SKM-1 treated with dmso at 0.1 percent for 144 hours (cell line): ENCODE results near the gene NT5DC3.
A peak's percentile ranks its signal among the peaks of the same experiment; 100 is the strongest.
"Not testable (repeated sequence)": the region's sequence is repeated elsewhere in the genome, so short reads cannot be mapped to it uniquely, and the experiment has no call there.

ENCODE experiments used
- DNase-seq: peaks from one replicate; lab custom pipeline; 2025; ENCODE audit not compliant: unreplicated experiment; lab: John Stamatoyannopoulos, UW

NT5DC3 gene

GRCh38 chr12:103810111-103810510 is 30.9 kb downstream of the NT5DC3 start:
- no peak for DNase-seq

DNA sequence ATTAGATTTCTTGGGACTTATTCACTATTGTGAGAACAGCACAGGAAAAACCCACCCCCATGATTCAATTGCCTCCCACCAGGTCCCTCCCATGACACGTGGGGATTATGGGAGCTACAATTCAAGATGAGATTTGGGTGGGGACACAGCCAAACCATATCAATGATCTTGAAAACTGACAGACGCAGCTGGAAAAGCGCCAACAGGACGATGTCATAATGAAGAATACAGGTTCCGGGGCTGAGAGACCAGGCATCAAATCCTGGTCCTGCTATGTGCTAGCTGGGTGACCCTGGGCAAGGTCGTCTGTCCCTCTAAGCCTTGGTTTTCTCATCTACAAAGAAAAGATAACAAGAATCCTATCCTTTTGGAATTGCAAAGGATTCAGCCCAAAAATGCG is 31.4 kb downstream of the NT5DC3 start:
- DNase-seq: not testable (repeated sequence)

DNA sequence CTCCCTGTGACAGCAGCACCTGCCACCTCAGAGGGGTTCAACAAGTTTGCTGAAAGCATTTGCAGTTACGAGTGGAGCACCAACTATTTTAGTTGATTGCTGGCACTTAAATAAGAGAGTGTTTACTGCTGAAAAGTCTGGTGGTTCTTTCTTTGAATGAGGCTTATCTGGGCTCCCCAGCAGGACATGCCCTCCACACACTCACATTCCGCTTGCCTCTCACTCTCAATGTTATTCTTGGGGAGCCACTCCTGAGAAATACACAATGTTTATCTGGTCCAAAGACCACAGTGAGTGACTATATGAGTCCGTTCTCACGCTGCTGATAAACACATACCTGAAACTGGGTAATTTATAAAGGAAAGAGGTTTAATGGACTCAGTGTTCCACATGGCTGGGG is 31.9 kb downstream of the NT5DC3 start:
- DNase-seq: no peak

- no peak for DNase-seq
Observed at GRCh38 chr12:103808239-103808880, 32.7 kb downstream of the NT5DC3 start.

DNA sequence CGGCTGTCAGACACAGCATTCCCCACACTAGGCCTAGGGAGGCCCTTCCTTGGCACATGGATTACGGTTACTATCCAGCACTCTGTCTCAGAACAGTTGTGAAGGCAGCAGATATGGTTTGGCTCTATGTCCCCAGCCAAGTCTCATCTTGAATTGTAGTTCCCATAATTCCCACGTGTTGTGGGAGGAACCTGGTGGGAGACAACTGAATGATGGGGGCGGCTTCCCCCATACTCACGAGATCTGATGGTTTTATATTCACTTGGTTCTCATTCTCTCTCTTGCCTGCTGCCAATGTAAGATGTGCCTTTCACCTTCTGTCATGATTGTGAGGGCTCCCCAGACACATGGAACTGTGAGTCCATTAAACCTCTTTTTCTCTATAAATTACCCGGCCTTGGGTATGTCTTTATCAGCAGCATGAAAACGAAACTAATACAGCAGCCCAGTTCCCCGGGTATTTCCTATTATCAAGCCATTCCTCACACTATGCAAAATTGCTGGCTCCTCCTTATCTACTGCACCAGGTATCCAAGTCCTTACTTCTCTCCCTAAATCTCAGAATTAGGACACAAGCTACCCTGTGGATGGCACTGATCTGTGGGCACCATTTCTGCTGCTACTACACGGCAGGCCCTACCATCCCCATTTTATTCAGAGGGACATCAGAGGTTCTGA is 33.3 kb downstream of the NT5DC3 start:
- no peak for DNase-seq

DNA sequence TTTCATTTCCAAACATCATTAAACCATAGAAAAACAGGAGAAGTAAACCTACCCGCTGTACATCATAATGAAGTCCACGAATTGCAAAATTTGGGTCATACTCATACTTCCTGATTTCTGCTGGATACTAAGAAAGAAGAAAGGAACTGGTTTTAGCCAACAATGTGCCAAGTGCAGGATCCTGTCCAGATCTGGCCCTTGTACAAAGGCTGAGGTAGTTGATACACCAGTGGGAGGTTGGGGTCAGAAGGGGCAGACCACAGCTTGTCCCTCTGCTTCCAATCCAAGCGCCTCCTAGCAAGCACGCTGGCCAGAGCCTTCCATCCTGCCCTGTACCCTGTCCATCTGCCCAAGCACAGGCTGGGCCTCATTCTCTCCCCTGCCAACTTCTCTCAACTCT is 34.2 kb downstream of the NT5DC3 start:
- DNase-seq: peak; percentile 70

- DNase-seq: no peak
Observed at GRCh38 chr12:103805655-103806360, 35.2 kb downstream of the NT5DC3 start.

DNA sequence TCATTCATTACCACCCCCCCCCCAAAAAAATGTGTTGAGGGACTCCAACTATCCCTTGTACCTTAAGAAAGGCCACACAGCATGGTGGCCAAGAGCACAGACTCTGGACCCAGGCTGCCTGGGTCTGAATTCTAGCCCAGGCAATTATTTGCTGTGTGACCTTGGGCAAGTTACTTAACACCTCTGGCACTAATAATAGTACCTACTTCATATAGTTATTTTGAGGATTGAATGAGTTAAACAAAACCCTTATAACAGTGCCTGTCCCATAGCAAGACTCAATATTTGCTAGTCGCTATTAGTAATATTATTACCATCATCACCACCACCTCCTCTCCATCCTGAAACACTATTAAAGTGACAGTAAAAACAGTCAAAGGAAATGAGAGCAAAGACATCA is 37.2 kb downstream of the NT5DC3 start:
- DNase-seq: no peak

GRCh38 chr12:103802586-103802886 is 38.5 kb downstream of the NT5DC3 start:
- no peak for DNase-seq

GRCh38 chr12:103801709-103802585 is 39.1 kb downstream of the NT5DC3 start:
- DNase-seq: no peak

DNA sequence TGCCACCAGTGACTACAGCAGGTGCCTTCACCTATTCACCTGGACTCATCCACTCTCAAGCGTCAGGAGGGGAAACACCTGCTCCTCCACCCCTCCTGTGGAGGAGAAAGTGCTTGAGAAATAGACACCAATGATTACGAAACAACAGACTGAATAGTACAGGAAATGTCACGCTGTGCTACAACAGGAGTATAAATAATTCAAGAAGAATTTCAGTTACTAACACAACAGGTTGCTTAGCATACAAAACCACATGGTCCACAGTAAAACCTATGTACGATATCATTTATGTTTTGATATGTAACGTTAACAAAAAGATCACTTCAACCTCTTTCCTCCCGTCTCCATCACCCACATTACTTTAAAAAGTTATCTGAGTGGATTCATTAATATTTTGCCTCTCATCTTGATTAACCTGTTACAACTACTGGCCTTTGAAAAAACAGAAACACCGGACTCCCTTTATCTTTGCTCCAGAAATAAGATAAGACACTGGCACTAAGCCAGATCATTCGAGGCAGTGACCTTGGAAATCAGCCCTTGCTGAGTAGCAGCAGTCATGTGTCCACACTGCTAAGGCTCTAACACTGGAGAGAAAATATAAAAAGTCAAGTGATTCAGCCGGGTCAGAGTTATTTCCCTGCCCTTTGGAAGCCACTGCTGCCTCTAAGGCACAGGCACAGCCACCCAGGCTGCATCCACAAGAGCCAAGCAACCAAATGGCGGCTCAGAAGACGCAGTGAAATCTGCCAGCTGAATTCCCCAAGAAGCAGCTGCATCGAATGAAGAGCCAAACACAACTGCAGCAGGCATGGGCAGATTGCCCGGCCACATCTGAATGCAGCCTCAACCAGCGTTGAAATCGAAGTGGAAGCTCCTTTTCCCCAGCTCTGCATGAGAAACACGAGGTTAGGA is 40.9 kb downstream of the NT5DC3 start:
- peak; percentile 42 for DNase-seq

DNA sequence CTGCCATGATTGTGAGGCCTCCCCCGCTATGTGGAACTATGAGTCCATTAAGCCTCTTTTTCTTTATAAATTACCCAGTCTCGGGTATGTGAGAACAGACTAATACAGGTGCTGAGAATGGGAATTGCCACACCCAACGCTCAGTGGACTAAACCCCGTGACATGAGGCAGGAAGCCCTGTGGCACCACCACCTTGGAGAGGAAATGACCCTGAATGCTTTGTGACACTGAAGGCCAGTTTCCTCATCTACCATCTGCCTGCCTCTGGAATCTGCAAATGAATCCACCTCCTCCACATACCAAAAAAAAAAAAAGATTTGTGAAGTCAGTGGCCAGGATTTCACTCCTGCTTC is 41.6 kb downstream of the NT5DC3 start:
- DNase-seq: peak; percentile 42

- DNase-seq: no peak
Observed at GRCh38 chr12:103798586-103798985, 42.4 kb downstream of the NT5DC3 start.

DNA sequence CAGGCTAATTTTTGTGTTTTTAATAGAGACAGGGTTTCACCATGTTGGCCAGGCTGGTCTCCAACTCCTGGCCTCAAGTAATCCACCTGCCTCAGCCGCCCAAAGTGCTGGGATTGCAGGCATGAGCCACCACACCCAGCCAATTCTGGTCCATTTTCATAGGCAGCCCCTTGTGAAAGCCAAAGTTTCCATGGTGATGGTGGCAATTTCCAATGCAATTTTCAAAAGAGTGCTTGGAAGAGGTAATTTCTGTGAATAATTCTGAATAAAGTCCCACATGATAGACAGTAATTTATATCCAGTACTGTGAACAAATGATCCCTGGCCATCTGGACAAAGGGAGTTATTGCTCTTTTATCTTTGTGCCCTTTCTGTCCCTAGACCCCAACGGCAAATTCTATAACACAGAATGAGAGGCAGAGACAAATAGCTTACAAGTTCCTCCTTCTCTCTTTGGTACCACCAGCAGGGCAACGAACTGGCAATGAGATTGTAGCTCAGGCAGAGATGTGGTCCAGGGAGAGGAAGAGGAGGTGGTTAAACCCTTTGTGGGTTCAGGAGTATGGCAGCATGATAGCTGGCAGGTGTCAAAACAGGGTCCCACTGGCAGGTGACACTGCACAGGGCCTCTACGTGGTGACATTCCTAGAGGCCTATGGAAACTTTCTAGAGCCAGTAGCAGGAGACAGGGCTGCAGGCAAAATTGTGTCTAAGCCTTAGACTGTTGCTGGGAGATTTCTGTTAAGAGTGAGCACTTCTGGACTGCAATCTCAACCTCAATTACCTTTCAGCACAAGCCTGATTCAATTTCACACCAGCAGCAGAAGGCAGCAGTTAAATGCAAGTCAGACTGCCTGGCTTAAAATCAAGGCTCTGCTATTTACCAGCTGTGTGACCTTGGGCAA is 46.5 kb downstream of the NT5DC3 start:
- DNase-seq: no peak

DNA sequence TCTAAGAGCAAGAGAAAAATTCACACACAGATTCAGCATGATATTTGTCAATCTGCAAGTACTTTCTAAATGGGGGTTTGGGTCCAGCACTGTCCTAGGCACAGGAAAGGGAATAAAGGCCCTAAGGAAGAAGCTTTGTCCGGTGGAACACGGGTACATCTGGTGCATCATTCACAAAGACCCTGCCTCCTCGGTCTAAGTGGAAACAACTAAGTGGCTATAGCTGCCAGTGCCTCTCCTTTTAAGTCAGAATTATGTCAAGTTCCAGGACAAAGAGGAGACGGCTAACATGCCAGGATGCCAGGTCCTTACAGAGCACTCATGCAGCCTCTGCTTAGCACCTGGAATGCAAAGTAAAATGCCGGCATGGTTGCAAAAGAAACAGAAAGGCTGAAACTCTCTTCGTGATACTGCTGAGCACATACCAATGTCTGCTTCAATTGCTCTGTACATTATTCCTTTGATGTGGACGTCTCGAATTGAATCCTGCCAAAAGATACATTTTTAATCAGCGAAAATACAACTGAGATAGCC is 47.5 kb downstream of the NT5DC3 start:
- no peak for DNase-seq

GRCh38 chr12:103793046-103793445 is 48.0 kb downstream of the NT5DC3 start:
- DNase-seq: no peak

- no peak for DNase-seq
Observed at GRCh38 chr12:103791350-103791920, 49.6 kb downstream of the NT5DC3 start.

DNA sequence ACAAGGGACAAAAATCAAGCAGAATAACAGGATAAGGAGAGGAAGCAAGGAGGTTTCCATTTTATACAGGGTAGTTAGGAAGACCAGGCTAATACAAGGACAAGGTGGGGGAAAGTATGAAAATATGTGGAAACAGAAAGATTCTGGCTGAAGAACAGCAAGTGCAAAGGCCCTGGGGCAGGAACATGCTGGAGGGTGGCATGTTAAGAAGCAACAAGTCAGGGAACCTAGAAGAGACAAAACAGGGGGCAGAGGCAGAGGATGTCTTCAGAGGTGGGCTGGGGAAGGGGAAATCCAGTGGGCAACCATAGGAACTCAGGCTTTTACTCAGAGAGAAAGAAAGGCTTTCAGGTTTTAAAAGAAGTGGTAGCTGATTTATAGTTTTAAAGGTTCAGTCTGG is 54.8 kb downstream of the NT5DC3 start:
- DNase-seq: no peak
